Breast epithelium (tissue), 4 donors: ENCODE measurements around the gene CRACDL. TPM values are rescaled to one million over a fixed set of nuclear protein-coding genes. Genes with fewer than 3 reads are reported as not detected.

Source experiments
- DNase-seq, 2 donors: peaks; one replicate each; pipeline ENCODE4 v3.0.0-alpha.2; 2019; ENCODE audit warnings: low spot score in 2 of 2
- H3K27ac ChIP-seq, 2 donors: fragments of 200-600 bp; sonication (generic) in 1 of 2; one replicate each; pipeline ENCODE4 v1.5.1; 2016 to 2019; ENCODE audit warnings: mild to moderate bottlenecking in 1 of 2
- H3K27me3 ChIP-seq, 2 donors: fragments of 200-600 bp; sonication (generic) in 1 of 2; one replicate each; pipeline versions ENCODE4 v1.5.1 to v1.6.0; 2017 to 2019; ENCODE audit warnings: control low read depth in 1 of 2, mild to moderate bottlenecking in 1 of 2
- H3K36me3 ChIP-seq: fragments of 200-600 bp; one replicate; pipeline ENCODE4 v1.5.1; 2019
- H3K4me1 ChIP-seq, 2 donors: fragments of 200-600 bp; sonication (generic); one replicate each; pipeline ENCODE4 v1.5.1; 2016 to 2019; ENCODE audit warnings: control low read depth in 1 of 2
- H3K4me3 ChIP-seq, 3 donors: fragments of 200-600 bp; sonication (generic); 1 replicate in 2 of 3; 2 replicates in 1 of 3; pipeline ENCODE4 v1.5.1; 2016 to 2019; ENCODE audit warnings: mild to moderate bottlenecking in 3 of 3, moderate library complexity in 2 of 3
- H3K9me3 ChIP-seq, 2 donors: fragments of 200-600 bp; sonication (generic) in 1 of 2; one replicate each; pipeline ENCODE4 v1.5.1; 2016 to 2019; ENCODE audit warnings: control low read depth in 1 of 2
- POLR2A ChIP-seq: fragments of 450-650 bp; IDR thresholded peaks from one replicate; pipeline ENCODE4 v1.6.1; 2016; ENCODE audit warnings: antibody characterized with exemption, mild to moderate bottlenecking, moderate library complexity
- POLR2AphosphoS5 ChIP-seq, 3 donors: sonication (generic); formaldehyde crosslinking; IDR thresholded peaks; one replicate each; pipeline ENCODE4 v1.6.1; 2017; ENCODE audit warnings: antibody characterized with exemption in 3 of 3
- intact Hi-C: fragments of 100-400 bp; cut with DNase I; formaldehyde crosslinking; loops from one replicate; pipeline ENCODE4 v1.15.1; 2023; ENCODE audit warnings: low total_unique reads
- total RNA-seq, 3 donors: library from RNA; depleted of rRNA; stranded (reverse); fragments of >200 nt; gene quantifications; one replicate each; pipeline ENCODE4 v1.1.0, GENCODE V29; 2016
- TF ChIP-seq, protein P1 (sequence below), 3 donors: fragments of 450-650 bp; IDR thresholded peaks; one replicate each; pipeline ENCODE4 v1.5.1; 2016 to 2017; ENCODE audit warnings: antibody characterized with exemption in 3 of 3, mild to moderate bottlenecking in 3 of 3, moderate library complexity in 3 of 3

CRACDL gene
- total RNA-seq, 3 donors from 2014 or later: 0.96 to 12.1 (median 10.8) TPM

DNA sequence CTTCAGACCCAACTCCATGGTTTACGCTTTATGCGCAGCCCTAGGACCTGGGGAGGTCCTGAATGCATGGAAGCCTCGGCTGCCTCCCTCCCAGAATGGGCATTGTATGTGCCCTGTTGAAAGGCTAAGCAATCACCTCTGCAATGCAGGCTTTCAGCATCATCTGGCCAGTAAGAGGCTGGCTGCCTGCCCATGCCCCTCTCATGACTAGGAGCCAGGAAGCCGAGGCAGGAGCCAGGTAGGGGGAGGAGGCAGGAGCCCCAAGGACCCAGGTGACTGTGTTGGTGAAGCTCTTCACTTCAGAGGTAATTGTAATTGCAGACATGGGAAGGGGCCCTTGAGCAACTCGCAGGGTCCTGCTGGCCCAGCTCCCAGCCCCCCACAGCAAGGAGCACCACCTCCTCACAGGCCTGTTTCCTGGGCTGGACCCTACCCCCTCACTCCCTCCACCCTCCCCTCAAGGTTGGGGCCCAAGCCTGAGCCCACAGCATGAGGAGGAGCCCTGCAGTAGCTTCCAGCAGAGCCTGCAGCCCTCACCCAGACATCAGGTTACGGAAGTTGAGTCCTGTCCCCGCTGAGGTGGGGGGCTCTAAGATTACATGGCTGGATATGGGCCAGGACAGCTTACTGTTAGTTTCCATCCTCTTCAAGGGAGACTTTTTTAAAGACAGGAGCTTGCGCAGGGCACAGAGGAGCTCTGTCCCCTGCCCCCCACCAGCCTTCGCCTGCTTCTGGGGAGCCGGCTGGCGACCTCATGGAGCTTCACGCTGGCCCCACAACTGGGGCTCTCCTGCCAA lies 21.9 kb downstream of the CRACDL start:
- Histone ChIP-seq H3K4me3 (no peak overlapping the region), H3K36me3 (no peaks in the 10 kb centered on the region), H3K4me1 (peaks cover 4 to 9% of the 10 kb centered on the region in 2 donors), H3K9me3 (no peaks in the 10 kb centered on the region), H3K27ac (no peak overlapping the region), H3K27me3 (no peaks in the 10 kb centered on the region)
- intact Hi-C loops: no loop called here
- no peak for TF ChIP-seq POLR2A
- no peak for DNase-seq

DNA sequence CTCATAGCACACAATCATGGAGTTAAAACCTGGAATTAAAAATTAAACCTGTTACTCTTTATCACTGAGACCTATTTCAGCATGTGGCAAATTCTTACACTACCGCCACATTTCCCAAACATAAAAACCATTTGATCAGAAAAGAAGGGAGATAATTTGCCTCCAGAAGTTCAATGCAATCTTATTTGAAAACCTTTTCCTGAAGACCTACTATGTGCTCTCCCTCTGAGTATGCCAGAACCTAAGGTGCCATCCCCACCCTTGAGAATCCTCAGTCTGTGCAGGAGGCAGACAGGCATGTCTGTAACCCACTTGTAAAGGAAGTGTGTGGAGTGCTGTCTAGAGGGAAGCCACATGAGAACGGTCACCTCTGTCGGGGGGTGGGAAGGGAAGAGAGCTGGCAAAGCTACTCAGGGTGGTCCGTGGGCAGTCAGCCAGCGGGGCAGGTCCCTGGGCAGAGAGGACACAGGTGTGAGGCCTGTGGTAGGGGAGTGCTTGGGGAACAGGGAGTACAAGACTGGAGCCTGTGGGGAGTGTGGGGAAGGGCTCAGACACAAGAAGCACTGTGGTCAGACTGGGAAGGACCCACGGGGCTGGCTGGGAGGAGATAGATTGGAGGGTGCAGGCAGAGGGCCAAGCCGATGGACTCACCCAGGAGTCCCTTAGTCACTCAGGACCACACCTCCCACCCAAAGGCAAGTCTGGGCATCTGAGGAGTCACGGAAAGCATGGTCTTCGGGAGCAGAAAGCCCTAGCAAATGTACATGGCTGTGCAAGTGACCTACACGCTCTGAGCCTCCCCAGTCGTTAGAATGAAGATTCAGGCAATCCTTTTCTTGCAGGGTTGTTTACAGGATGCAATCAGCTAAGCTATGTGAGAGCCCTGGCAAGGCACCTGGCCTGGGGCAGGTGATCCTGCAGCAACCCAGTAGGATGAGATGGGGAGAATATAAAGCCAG lies 22.8 kb downstream of the CRACDL start:
- DNase-seq: no peak
- Histone ChIP-seq H3K27me3 (no peaks in the 10 kb centered on the region), H3K36me3 (no peaks in the 10 kb centered on the region), H3K9me3 (no peaks in the 10 kb centered on the region), H3K27ac (no peak overlapping the region), H3K4me1 (peaks cover 4 to 13% of the 10 kb centered on the region in 2 donors), H3K4me3 (no peak overlapping the region)
- TF ChIP-seq, protein P1, sequence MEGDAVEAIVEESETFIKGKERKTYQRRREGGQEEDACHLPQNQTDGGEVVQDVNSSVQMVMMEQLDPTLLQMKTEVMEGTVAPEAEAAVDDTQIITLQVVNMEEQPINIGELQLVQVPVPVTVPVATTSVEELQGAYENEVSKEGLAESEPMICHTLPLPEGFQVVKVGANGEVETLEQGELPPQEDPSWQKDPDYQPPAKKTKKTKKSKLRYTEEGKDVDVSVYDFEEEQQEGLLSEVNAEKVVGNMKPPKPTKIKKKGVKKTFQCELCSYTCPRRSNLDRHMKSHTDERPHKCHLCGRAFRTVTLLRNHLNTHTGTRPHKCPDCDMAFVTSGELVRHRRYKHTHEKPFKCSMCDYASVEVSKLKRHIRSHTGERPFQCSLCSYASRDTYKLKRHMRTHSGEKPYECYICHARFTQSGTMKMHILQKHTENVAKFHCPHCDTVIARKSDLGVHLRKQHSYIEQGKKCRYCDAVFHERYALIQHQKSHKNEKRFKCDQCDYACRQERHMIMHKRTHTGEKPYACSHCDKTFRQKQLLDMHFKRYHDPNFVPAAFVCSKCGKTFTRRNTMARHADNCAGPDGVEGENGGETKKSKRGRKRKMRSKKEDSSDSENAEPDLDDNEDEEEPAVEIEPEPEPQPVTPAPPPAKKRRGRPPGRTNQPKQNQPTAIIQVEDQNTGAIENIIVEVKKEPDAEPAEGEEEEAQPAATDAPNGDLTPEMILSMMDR (IDR thresholded peaks at IDR 0.05): no peak
- TF ChIP-seq POLR2A: no peak
- TF ChIP-seq POLR2AphosphoS5 (IDR thresholded peaks at IDR 0.05): no peak
- intact Hi-C loops: no loop called here

DNA sequence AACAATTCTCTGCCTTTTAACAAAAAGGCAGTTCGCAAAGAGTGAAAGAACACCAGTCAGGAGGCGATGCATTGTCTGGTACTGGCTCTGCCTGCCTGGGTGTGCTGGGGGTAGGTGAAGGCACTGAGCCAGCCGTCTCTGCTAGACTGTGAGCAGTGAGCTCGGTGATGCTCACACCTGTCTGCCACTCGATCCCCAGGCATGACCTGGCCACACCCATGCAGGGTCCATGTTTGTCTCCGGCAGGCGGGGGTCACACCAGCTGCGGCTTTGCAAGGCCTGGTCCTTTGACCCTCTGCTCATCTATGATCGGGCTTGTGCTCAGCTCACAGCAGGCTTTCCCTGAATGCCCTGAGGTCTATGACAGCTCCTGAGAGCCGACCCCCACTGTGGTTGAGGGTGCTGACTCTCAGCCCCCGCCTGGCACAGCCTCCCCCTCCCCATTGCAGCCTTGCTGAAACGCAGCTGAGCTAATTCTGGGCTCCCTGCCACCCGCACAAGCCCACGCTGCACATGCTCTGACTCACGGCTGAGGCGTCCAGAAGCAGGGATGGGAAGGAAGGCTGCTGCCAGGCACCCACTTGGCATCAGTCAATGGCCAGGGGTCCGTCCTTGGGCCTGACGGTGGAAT lies 23.7 kb downstream of the CRACDL start:
- no peak for TF ChIP-seq POLR2A
- TF ChIP-seq POLR2AphosphoS5 (IDR thresholded peaks at IDR 0.05): no peak
- TF ChIP-seq, protein P1 (IDR thresholded peaks at IDR 0.05): no peak
- Histone ChIP-seq H3K27ac (no peak overlapping the region), H3K36me3 (no peaks in the 10 kb centered on the region), H3K27me3 (no peaks in the 10 kb centered on the region), H3K4me3 (no peak overlapping the region), H3K4me1 (peaks cover 4 to 13% of the 10 kb centered on the region in 2 donors), H3K9me3 (no peaks in the 10 kb centered on the region)
- peak in 1 of 2 donors; percentile 41 for DNase-seq
- intact Hi-C loops: no loop called here

DNA sequence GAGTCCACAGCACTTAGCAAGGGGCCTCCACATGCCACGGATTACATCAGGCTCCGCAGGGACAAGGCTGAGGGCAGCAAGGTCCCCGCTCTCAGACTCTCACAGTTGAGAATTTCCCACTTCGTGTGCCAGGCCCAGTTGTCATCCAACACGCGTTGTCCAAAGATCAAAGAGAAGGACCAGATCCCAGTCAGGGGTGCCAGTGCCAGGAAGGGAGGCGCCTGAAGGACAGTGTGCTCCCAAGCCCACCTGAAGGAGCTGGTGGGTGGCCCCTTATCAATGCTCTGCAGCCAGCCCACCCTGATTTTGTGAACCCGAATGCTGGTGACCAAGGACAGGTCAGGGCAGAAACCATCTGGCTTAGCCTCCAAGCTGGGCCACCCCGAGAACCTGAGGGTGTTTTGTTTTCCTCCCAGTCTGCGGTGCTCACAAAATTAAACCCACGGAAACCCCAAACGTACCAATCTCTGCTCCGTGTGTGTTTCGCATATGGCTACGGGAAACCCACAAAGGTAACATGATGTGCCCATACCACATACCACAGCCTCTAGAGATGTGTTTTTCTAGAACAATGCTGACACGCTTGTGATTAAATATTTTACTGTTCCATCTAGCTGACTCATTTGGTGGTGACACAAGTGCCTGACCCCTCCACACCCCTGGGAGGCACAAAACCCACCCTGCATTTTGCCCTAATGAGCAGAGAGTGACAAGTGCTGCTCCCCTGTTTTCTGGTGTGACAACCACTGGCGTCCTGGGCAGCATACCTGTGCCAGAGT lies 24.5 kb downstream of the CRACDL start:
- Histone ChIP-seq H3K4me3 (no peak overlapping the region), H3K36me3 (no peaks in the 10 kb centered on the region), H3K4me1 (peaks cover 4 to 13% of the 10 kb centered on the region in 2 donors), H3K9me3 (no peaks in the 10 kb centered on the region), H3K27ac (no peak overlapping the region), H3K27me3 (no peaks in the 10 kb centered on the region)
- intact Hi-C loops: no loop called here
- TF ChIP-seq, protein P1 (IDR thresholded peaks at IDR 0.05): no peak
- TF ChIP-seq POLR2AphosphoS5 (IDR thresholded peaks at IDR 0.05): no peak
- TF ChIP-seq POLR2A: no peak
- DNase-seq: no peak

DNA sequence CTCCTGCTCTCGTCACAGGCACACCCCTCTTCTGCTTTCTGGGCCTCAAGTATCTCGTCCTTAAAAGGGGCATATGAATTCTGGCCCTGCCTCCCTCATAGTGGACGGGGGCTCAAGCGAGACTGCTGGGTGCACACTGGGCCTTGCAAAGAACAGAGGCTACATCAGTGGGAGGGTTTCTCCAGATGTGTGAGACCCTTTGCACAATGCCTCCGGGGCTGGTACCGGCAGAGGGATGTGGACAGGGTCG lies 25.0 kb downstream of the CRACDL start:
- intact Hi-C loops: no loop called here
- H3K4me1 ChIP-seq: peaks cover 4 to 13% of the 10 kb centered on the region in 2 donors
- no peak for DNase-seq

More for the DNA sequence above, 25.0 kb downstream of the CRACDL start:
- H3K9me3 ChIP-seq: no peaks in the 10 kb centered on the region
- no peaks in the 10 kb centered on the region for H3K27me3 ChIP-seq
- H3K36me3 ChIP-seq: no peaks in the 10 kb centered on the region
- no peak overlapping the region for H3K27ac ChIP-seq
- no peak overlapping the region for H3K4me3 ChIP-seq
- TF ChIP-seq POLR2A (no peak), POLR2AphosphoS5 (IDR thresholded peaks at IDR 0.05) (no peak)
- TF ChIP-seq, protein P1 (IDR thresholded peaks at IDR 0.05): no peak
